DMS153 treated with DMSO at 0.1 percent for 48 hours (cell line): ENCODE data around the gene DCUN1D2.
A peak's percentile ranks its signal among the peaks of the same experiment; 100 is the strongest.
"Not testable (repeated sequence)": the region's sequence is repeated elsewhere in the genome, so short reads cannot be mapped to it uniquely, and the experiment has no call there.

ENCODE experiments used
- DNase-seq: peaks from one replicate; lab custom pipeline; 2025; ENCODE audit not compliant: unreplicated experiment; lab: John Stamatoyannopoulos, UW

Gene DCUN1D2

GRCh38 chr13:113490496-113491417 is at the start of gene DCUN1D2:
DCUN1D2 (minus strand) TSS chr13:113490711; CDS start chr13:113490669, 42 bp downstream.
- DNase-seq, result peak; percentile 82

- DNase-seq, result no peak
These were observed 49.3 kb upstream of the DCUN1D2 start for GRCh38 chr13:113539822-113540221.

- DNase-seq, result no peak
These were observed 48.7 kb upstream of the DCUN1D2 start for GRCh38 chr13:113539176-113539575.

- DNase-seq, result no peak
These were observed 48.2 kb upstream of the DCUN1D2 start for GRCh38 chr13:113538689-113539058.

- no peak for DNase-seq
These were observed 47.6 kb upstream of the DCUN1D2 start for GRCh38 chr13:113537909-113538688.

- DNase-seq, result no peak
These were observed 46.7 kb upstream of the DCUN1D2 start for GRCh38 chr13:113537205-113537604.

GRCh38 chr13:113536461-113537110 is 46.1 kb upstream of the DCUN1D2 start:
- no peak for DNase-seq

- no peak for DNase-seq
These were observed 44.9 kb upstream of the DCUN1D2 start for GRCh38 chr13:113535381-113535781.

- no peak for DNase-seq
These were observed 43.8 kb upstream of the DCUN1D2 start for GRCh38 chr13:113534236-113534860.

- DNase-seq, result no peak
These were observed 42.8 kb upstream of the DCUN1D2 start for GRCh38 chr13:113533161-113533840.

GRCh38 chr13:113532156-113532806 is 41.8 kb upstream of the DCUN1D2 start:
- no peak for DNase-seq

- DNase-seq, result no peak
These were observed 40.7 kb upstream of the DCUN1D2 start for GRCh38 chr13:113531041-113531873.

GRCh38 chr13:113528813-113529180 is 38.3 kb upstream of the DCUN1D2 start:
- no peak for DNase-seq

GRCh38 chr13:113528101-113528812 is 37.7 kb upstream of the DCUN1D2 start:
- DNase-seq, result no peak

GRCh38 chr13:113527272-113527958 is 36.9 kb upstream of the DCUN1D2 start:
- DNase-seq, result no peak

GRCh38 chr13:113526466-113527220 is 36.1 kb upstream of the DCUN1D2 start:
- peak; percentile 39 for DNase-seq

- DNase-seq, result not testable (repeated sequence)
These were observed 31.9 kb upstream of the DCUN1D2 start for GRCh38 chr13:113522438-113522837.
